Chondrocyte (in vitro differentiated cells): ENCODE data around the gene DISP2. TPM values are rescaled to one million over a fixed set of nuclear protein-coding genes. Genes with fewer than 3 reads are reported as not detected.

Experiments
- DNase-seq: peaks from one replicate; pipeline ENCODE4 v3.0.0; 2021; ENCODE audit warnings: mixed read lengths, low spot score
- H3K27ac Mint-ChIP-seq: one replicate; pipeline ENCODE4 v1.8.0; 2021; ENCODE audit warnings: mild to moderate bottlenecking, moderate library complexity, mixed read lengths; ENCODE audit not compliant: unreplicated experiment
- H3K27me3 Mint-ChIP-seq: 2 replicates; pipeline ENCODE4 v1.8.0; 2021; ENCODE audit warnings: low read depth, mixed read lengths
- H3K36me3 Mint-ChIP-seq: 2 replicates; pipeline ENCODE4 v1.8.0; 2021; ENCODE audit warnings: low read depth, mixed read lengths
- H3K4me1 Mint-ChIP-seq: 2 replicates; pipeline ENCODE4 v1.8.0; 2021; ENCODE audit warnings: low read depth, mild to moderate bottlenecking, mixed read lengths
- H3K4me3 Mint-ChIP-seq: one replicate; pipeline ENCODE4 v1.8.0; 2021; ENCODE audit warnings: mild to moderate bottlenecking, moderate library complexity, mixed read lengths; ENCODE audit not compliant: unreplicated experiment
- H3K9me3 Mint-ChIP-seq: 2 replicates; pipeline ENCODE4 v1.8.0; 2021; ENCODE audit warnings: low read depth, mixed read lengths
- CTCF ChIP-seq: fragments of 200-600 bp; sonication (generic); IDR thresholded peaks from 2 replicates; pipeline ENCODE4 v1.5.0; 2021; ENCODE audit warnings: antibody characterized with exemption, mild to moderate bottlenecking, moderate library complexity
- total RNA-seq: library from RNA; stranded (reverse); gene quantifications from 3 replicates; pipeline ENCODE4 v1.2.1, GENCODE V29; 2021

DISP2 gene
- total RNA-seq, 1 donor from 2014 or later = 1.4 TPM

GRCh38 chr15:40369971-40370370, 12.0 kb downstream of the DISP2 start:
- H3K27me3 Mint-ChIP-seq = no peaks in the 10 kb centered on the region
- no peak for DNase-seq

GRCh38 chr15:40372981-40373380, 15.0 kb downstream of the DISP2 start:
- no peak for DNase-seq
- no peak overlapping the region for H3K4me3 Mint-ChIP-seq
- peak overlapping the region; percentile 10 for H3K27ac Mint-ChIP-seq
- H3K4me1 Mint-ChIP-seq = peaks cover 21% of the 10 kb centered on the region
- no peaks in the 10 kb centered on the region for H3K9me3 Mint-ChIP-seq
- H3K27me3 Mint-ChIP-seq = no peaks in the 10 kb centered on the region
- no peak for TF ChIP-seq CTCF
- no peaks in the 10 kb centered on the region for H3K36me3 Mint-ChIP-seq

More at GRCh38 chr15:40369971-40370370, 12.0 kb downstream of the DISP2 start:
- no peaks in the 10 kb centered on the region for H3K36me3 Mint-ChIP-seq
- H3K27ac Mint-ChIP-seq = no peak overlapping the region
- H3K9me3 Mint-ChIP-seq = no peaks in the 10 kb centered on the region
- TF ChIP-seq CTCF = no peak
- H3K4me1 Mint-ChIP-seq = peaks cover 21% of the 10 kb centered on the region
- no peak overlapping the region for H3K4me3 Mint-ChIP-seq

GRCh38 chr15:40377606-40378005, 19.6 kb downstream of the DISP2 start:
- no peak for TF ChIP-seq CTCF
- no peaks in the 10 kb centered on the region for H3K36me3 Mint-ChIP-seq
- no peak overlapping the region for H3K4me3 Mint-ChIP-seq
- no peaks in the 10 kb centered on the region for H3K9me3 Mint-ChIP-seq
- no peak for DNase-seq
- H3K27ac Mint-ChIP-seq = no peak overlapping the region
- H3K27me3 Mint-ChIP-seq = no peaks in the 10 kb centered on the region
- H3K4me1 Mint-ChIP-seq = peaks cover 23% of the 10 kb centered on the region

- H3K27ac Mint-ChIP-seq = peak overlapping the region; percentile 89
- no peak for TF ChIP-seq CTCF
- H3K4me1 Mint-ChIP-seq = peaks cover 29% of the 10 kb centered on the region
- H3K9me3 Mint-ChIP-seq = no peaks in the 10 kb centered on the region
- no peaks in the 10 kb centered on the region for H3K36me3 Mint-ChIP-seq
- no peaks in the 10 kb centered on the region for H3K27me3 Mint-ChIP-seq
- no peak for DNase-seq
- H3K4me3 Mint-ChIP-seq = no peak overlapping the region
Measured at GRCh38 chr15:40379374-40379773, 21.4 kb downstream of the DISP2 start.

GRCh38 chr15:40379853-40380252, 21.8 kb downstream of the DISP2 start:
- H3K4me3 Mint-ChIP-seq = peak overlapping the region; percentile 1
- no peak for TF ChIP-seq CTCF
- no peaks in the 10 kb centered on the region for H3K36me3 Mint-ChIP-seq
- peaks cover 33% of the 10 kb centered on the region for H3K4me1 Mint-ChIP-seq
- H3K27ac Mint-ChIP-seq = peak overlapping the region; percentile 89
- H3K9me3 Mint-ChIP-seq = no peaks in the 10 kb centered on the region
- no peaks in the 10 kb centered on the region for H3K27me3 Mint-ChIP-seq
- DNase-seq = no peak
